ENCODE results near the gene OR7C1.

- TF ChIP-seq POLR2A (IDR thresholded peaks at IDR 0.05) (no peak), CTCF (IDR thresholded peaks at IDR 0.05) (no peak)
Measured at GRCh38 chr19:14814982-14815652, 19.9 kb downstream of the OR7C1 start.

Data from heart left ventricle (tissue), 13 donors.